ENCODE measurements around the gene CFAP45. TPM values are rescaled to one million over a fixed set of nuclear protein-coding genes. Genes with fewer than 3 reads are reported as not detected.

CFAP45 gene
- total RNA-seq, 1 donor from 2014 or later, result 1.5 TPM

DNA sequence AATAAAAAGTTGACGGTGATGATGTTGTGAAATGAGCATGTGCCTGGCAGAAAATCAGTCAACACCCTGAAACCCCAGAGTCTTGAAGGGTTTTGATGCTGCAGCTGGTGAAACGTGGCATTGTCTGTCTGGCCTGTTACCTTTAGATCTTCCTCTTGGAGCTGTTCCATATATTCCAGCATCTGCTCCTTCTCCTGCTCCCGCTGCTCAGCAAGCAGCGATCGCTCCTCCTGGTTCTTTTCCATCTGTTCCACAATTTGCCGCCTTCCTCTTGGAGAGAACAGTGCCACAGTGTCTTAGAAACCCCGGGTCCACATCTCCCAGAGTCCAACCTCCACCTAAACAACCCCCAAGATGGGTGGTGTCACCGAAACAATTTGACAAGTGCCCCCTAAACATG lies 15.7 kb downstream of the CFAP45 start:
- DNase-seq (ENCODE audit: low spot score), result no peak
- Mint-ChIP-seq H3K27me3 (ENCODE audit: low read depth) (no peaks in the 10 kb centered on the region), H3K4me1 (ENCODE audit: low read depth) (no peaks in the 10 kb centered on the region), H3K4me3 (ENCODE audit: low read depth) (no peak overlapping the region), H3K9me3 (no peaks in the 10 kb centered on the region), H3K27ac (no peak overlapping the region), H3K36me3 (ENCODE audit: low read depth) (no peaks in the 10 kb centered on the region)
- intact Hi-C loops (cut with micrococcal nuclease), result no loop called here

DNA sequence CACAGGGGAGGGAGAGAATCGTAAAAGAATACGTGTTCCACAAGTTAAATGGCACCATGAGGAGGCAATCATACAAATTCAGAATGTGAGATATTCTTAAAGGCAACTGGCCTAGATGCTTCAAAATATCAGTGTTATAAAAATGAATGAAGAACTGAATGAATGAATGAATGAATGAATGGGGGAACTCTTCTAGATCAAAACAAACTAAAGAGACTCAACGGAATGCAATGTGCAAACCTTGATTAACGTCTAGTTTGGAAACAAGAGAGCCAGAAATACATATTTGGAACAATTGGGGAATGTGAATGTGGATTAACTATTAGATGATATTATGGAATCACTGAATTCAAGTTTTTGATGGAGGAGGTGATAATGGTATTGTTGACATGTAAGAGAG lies 16.8 kb downstream of the CFAP45 start:
- Mint-ChIP-seq H3K4me3 (ENCODE audit: low read depth) (no peak overlapping the region), H3K36me3 (ENCODE audit: low read depth) (no peaks in the 10 kb centered on the region), H3K27me3 (ENCODE audit: low read depth) (no peaks in the 10 kb centered on the region), H3K27ac (no peak overlapping the region), H3K9me3 (no peaks in the 10 kb centered on the region), H3K4me1 (ENCODE audit: low read depth) (no peaks in the 10 kb centered on the region)
- DNase-seq (ENCODE audit: low spot score), result no peak
- intact Hi-C loops (cut with micrococcal nuclease), result no loop called here

DNA sequence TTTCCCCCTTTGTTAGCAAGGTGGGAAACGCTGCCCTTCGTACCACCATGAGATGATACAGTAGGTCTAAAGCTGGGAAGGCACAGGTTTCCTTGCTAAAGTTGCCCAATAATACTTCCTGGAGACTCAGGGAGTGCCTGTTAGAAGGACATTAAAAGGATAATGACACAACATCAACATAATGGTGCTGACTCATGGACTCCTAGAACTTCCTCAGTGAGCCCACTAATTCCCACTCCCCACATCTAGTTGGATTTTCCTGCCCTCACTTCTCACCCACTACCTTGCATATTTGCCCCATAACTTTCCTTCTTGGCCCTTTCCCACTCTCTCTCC lies 17.5 kb downstream of the CFAP45 start:
- no peaks in the 10 kb centered on the region for H3K36me3 Mint-ChIP-seq (ENCODE audit: low read depth)
- no peaks in the 10 kb centered on the region for H3K9me3 Mint-ChIP-seq
- intact Hi-C loops (cut with micrococcal nuclease), result no loop called here
- no peak overlapping the region for H3K4me3 Mint-ChIP-seq (ENCODE audit: low read depth)
- no peak overlapping the region for H3K27ac Mint-ChIP-seq
- no peaks in the 10 kb centered on the region for H3K27me3 Mint-ChIP-seq (ENCODE audit: low read depth)
- DNase-seq (ENCODE audit: low spot score), result no peak
- no peaks in the 10 kb centered on the region for H3K4me1 Mint-ChIP-seq (ENCODE audit: low read depth)

DNA sequence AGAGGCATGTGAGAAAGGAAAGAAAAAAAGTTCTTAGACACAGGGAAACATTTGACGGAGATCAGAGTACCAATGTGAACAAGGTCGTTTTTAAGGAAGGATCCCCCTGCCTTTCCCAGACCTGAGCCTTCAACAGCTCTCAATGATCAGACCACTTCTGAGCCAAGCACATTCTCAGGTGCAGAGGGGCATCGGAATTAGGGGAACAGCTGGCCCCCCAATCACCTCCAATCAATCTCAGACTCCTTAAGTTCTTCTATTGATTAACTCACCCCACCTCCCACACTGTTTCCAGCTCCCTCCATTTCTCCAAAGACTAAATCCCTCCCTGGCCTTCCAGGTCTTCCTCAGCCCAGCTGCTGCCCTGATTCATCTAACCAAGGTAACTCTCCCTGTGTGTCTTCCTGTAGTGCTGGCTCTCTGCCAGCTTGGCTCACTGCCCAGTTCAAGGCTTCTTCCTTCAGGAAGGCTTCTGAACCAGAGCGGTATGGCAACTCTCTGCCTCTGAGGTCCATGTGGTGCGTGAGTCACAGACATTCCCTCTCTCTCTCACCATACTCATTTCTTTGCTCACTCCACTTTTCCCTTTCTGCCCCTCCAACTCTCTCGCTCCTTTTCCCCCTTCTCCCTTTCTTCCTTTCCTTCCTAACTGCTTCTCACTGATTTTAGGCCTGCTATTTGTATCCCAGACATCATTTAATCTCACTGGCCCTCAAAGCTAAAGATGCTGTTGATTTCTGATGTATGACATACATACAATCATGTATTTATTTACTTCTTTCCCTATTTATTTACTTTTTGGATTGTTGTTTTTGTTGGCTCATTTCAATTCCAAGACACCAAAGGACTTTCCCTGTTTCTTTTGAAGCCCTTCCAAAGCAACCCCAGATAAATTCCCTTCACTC lies 18.1 kb downstream of the CFAP45 start:
- DNase-seq (ENCODE audit: low spot score), result no peak
- Mint-ChIP-seq H3K36me3 (ENCODE audit: low read depth) (no peaks in the 10 kb centered on the region), H3K27ac (no peak overlapping the region), H3K27me3 (ENCODE audit: low read depth) (no peaks in the 10 kb centered on the region), H3K4me3 (ENCODE audit: low read depth) (no peak overlapping the region), H3K9me3 (no peaks in the 10 kb centered on the region), H3K4me1 (ENCODE audit: low read depth) (no peaks in the 10 kb centered on the region)
- intact Hi-C loops (cut with micrococcal nuclease), result no loop called here

DNA sequence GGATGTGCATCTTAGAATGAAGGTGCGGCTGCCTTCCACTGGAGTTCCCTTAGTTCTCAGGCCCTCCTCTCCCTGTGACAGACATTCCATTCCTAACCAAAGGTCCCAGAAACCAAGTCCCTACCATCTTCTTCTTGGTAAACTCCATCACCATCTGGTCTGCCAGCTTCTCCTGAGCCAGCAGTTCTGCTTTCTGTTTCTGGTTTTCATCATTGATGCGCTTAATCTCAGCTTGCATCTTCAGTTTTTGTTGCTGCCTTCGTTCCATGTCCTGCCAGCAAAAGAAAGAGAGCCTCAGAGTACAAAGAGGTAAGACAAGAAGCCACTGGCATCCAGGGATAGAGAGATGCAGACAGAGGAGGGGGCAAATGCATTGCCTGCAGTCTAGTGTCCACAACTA lies 19.5 kb downstream of the CFAP45 start:
- H3K9me3 Mint-ChIP-seq, result no peaks in the 10 kb centered on the region
- H3K27me3 Mint-ChIP-seq (ENCODE audit: low read depth), result peaks cover 1% of the 10 kb centered on the region
- H3K4me3 Mint-ChIP-seq (ENCODE audit: low read depth), result no peak overlapping the region
- no peak for DNase-seq (ENCODE audit: low spot score)
- no peaks in the 10 kb centered on the region for H3K36me3 Mint-ChIP-seq (ENCODE audit: low read depth)
- intact Hi-C loops (cut with micrococcal nuclease), result no loop called here
- no peak overlapping the region for H3K27ac Mint-ChIP-seq
- H3K4me1 Mint-ChIP-seq (ENCODE audit: low read depth), result no peaks in the 10 kb centered on the region

DNA sequence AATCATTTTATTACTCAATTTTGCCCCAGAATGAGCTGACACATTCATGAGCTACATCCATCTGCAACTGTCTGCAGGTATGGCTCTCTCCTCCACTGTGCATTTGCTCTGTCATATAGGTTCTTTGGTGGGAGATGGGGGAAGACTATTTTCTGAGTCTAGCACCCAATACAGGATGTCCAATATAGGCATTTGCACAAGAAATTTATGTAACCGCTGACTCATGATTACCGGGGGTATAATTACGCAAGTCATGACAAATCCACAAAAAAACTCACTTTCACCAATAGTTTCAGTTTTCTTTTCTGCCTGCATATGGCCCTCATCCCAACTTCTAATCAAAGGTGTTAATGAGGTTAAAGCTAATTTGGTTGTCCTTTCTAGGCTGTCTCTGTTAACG lies 20.0 kb downstream of the CFAP45 start:
- Mint-ChIP-seq H3K27me3 (ENCODE audit: low read depth) (peaks cover 1% of the 10 kb centered on the region), H3K36me3 (ENCODE audit: low read depth) (no peaks in the 10 kb centered on the region), H3K4me3 (ENCODE audit: low read depth) (no peak overlapping the region), H3K4me1 (ENCODE audit: low read depth) (no peaks in the 10 kb centered on the region), H3K9me3 (no peaks in the 10 kb centered on the region), H3K27ac (no peak overlapping the region)
- no peak for DNase-seq (ENCODE audit: low spot score)
- intact Hi-C loops (cut with micrococcal nuclease), result no loop called here

DNA sequence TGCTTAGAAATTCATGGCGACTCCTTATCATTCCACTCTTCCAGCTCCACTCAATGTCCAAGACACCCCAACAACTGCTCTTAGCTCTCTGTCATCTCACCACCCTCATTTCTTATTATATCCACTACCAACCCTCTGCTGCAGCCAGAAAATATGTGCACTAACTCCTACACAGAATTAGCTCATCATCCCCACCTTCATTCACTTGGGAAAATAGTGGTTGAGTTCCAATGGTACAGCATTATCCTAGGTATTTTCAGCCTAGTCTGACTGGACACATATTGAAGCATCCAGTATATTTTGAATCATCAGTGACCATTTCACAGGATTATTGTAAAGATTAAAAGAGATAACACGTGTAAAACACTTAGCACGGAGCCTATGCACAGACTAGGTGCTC lies 20.8 kb downstream of the CFAP45 start:
- Mint-ChIP-seq H3K36me3 (ENCODE audit: low read depth) (no peaks in the 10 kb centered on the region), H3K4me1 (ENCODE audit: low read depth) (no peaks in the 10 kb centered on the region), H3K9me3 (no peaks in the 10 kb centered on the region), H3K4me3 (ENCODE audit: low read depth) (no peak overlapping the region), H3K27ac (no peak overlapping the region), H3K27me3 (ENCODE audit: low read depth) (peaks cover 1% of the 10 kb centered on the region)
- no peak for DNase-seq (ENCODE audit: low spot score)
- intact Hi-C loops (cut with micrococcal nuclease), result no loop called here

DNA sequence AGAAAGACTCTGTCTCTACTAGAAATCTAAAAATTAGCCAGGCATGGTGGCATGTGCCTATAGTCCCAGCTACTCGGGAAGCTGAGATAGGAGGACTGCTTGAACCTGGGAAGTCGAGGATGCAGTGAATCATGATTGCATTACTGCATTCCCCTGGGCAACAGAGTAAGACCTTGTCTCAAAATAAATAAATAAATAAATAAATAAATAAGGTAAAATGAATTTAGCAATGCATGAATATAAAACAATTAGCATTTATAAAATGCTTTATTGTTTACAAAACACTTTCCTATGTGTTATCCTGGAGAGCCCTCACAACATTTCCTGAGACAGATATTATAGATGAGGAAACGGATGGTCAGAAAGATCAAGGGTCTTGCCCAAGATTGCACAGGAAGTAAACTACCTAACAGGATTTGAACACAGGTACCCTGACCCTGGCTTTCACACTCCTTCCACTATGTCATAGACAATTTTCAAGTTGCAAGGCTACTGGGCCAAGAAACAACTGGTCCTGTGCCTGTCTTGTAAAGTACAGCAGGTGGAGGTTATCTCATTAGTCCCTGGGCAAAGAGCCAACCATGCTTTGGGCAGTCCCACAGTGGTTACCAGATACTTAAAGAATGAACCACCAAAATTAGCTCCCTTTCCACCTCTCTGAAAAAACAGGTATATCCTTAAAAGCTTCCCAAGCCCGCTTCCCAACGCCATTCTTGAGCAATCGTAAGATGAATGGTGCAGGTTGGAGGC lies 22.1 kb downstream of the CFAP45 start:
- no peaks in the 10 kb centered on the region for H3K9me3 Mint-ChIP-seq
- no peaks in the 10 kb centered on the region for H3K4me1 Mint-ChIP-seq (ENCODE audit: low read depth)
- intact Hi-C loops (cut with micrococcal nuclease), result no loop called here

DNA sequence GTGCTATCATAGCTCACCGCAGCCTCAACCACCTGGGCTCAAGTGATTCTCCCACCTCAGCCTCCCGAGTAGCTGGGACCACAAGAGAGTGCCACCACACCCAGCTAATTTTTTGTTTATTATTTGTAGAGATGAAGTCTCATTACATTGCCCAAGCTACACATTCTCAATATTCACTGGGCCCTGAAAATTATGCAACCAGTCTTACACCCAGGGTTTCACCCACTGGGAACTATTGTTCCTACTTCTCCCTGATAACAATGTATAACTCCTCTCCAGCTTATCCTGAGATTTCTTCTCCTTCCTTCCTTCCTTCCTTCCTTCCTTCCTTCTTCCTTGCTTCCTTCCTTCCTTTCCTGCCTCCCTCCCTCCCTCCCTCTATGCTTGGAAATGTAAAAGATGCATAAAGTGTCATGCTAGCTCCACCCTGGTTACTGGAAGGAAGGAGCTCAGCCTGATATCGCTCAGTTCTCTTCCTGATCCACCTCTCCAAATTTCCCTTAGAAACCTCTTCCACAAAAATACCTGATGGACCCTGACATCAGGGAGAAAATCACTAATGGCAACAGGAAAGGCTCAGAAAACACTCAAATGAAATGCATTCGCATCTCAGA lies 26.3 kb downstream of the CFAP45 start:
- Mint-ChIP-seq H3K27ac (no peak overlapping the region), H3K4me3 (ENCODE audit: low read depth) (no peak overlapping the region), H3K9me3 (no peaks in the 10 kb centered on the region), H3K4me1 (ENCODE audit: low read depth) (peaks cover 5% of the 10 kb centered on the region), H3K27me3 (ENCODE audit: low read depth) (peaks cover 1% of the 10 kb centered on the region), H3K36me3 (ENCODE audit: low read depth) (no peaks in the 10 kb centered on the region)
- no peak for DNase-seq (ENCODE audit: low spot score)
- intact Hi-C loops (cut with micrococcal nuclease), result no loop called here

More for the DNA sequence above, 22.1 kb downstream of the CFAP45 start:
- H3K36me3 Mint-ChIP-seq (ENCODE audit: low read depth), result no peaks in the 10 kb centered on the region
- peaks cover 1% of the 10 kb centered on the region for H3K27me3 Mint-ChIP-seq (ENCODE audit: low read depth)
- no peak for DNase-seq (ENCODE audit: low spot score)
- H3K4me3 Mint-ChIP-seq (ENCODE audit: low read depth), result no peak overlapping the region
- H3K27ac Mint-ChIP-seq, result no peak overlapping the region

DNA sequence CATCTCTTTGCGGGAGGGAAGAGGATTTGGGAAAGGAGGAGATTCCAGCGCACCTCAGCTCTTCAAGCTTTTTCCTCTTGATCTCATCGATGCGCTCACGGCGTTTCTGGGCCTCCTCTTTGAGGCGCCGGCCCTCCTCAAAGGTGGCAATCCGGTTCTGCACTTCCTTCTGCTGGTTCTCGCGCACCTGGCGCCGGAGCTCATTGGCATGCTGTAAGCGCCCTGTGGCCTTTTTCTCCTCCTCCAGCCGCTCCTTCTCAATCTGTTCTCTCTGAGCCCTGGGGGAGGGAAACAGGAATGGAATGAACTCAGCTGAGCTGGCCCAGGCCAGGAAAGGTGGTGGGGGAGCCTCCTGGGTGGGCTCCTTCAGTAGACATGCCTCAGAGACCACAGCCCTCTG lies 27.1 kb downstream of the CFAP45 start:
- Mint-ChIP-seq H3K4me1 (ENCODE audit: low read depth) (peaks cover 5% of the 10 kb centered on the region), H3K36me3 (ENCODE audit: low read depth) (no peaks in the 10 kb centered on the region), H3K9me3 (no peaks in the 10 kb centered on the region), H3K4me3 (ENCODE audit: low read depth) (no peak overlapping the region), H3K27me3 (ENCODE audit: low read depth) (peaks cover 1% of the 10 kb centered on the region), H3K27ac (no peak overlapping the region)
- DNase-seq (ENCODE audit: low spot score), result no peak
- intact Hi-C loops (cut with micrococcal nuclease), result no loop called here

DNA sequence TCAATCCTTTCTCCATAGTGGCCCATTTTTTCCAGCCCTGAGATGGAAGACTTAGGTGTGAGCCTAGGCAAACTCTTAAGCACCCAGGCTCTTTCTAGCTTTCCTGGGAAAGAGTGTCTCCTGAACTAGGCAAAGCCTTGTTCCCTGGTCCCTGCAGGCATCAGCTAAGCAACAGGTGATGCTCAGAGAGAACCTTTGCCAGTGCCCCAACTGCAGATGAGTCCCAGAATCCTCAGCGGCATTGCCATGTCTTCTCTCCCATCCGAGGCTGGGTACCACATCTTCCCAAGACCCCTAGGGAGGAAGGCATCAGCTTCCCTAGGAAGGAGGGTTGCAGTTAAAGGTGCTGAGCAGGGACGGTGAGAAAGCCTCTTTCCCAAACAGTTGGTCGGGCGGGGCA lies 29.3 kb downstream of the CFAP45 start:
- intact Hi-C loops (cut with micrococcal nuclease), result no loop called here
- Mint-ChIP-seq H3K27me3 (ENCODE audit: low read depth) (no peaks in the 10 kb centered on the region), H3K4me1 (ENCODE audit: low read depth) (peaks cover 10% of the 10 kb centered on the region), H3K4me3 (ENCODE audit: low read depth) (no peak overlapping the region), H3K9me3 (no peaks in the 10 kb centered on the region), H3K36me3 (ENCODE audit: low read depth) (no peaks in the 10 kb centered on the region), H3K27ac (no peak overlapping the region)
- DNase-seq (ENCODE audit: low spot score), result no peak

DNA sequence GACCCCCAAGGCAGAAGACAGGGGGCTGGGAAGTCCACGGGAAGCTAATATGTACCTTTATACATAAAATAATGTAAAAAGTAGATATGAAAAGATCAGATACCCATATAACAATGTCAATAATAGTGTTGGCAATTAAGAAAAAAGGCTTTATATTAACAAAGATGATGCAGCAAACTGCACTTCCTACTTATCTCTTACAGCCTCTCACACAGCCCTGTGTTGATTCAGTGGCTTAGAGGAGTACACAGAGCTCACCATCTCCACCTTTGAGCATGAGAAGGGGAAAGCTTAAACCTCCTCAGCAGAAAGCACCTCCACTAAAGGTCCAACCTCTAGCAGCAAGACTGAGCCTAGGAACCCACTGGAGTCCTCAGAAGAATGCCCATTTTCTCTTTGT lies 30.4 kb downstream of the CFAP45 start:
- H3K9me3 Mint-ChIP-seq, result no peaks in the 10 kb centered on the region
- H3K4me3 Mint-ChIP-seq (ENCODE audit: low read depth), result no peak overlapping the region
- H3K27ac Mint-ChIP-seq, result no peak overlapping the region
- H3K4me1 Mint-ChIP-seq (ENCODE audit: low read depth), result peaks cover 12% of the 10 kb centered on the region
- intact Hi-C loops (cut with micrococcal nuclease), result no loop called here
- DNase-seq (ENCODE audit: low spot score), result no peak
- no peaks in the 10 kb centered on the region for H3K36me3 Mint-ChIP-seq (ENCODE audit: low read depth)
- H3K27me3 Mint-ChIP-seq (ENCODE audit: low read depth), result no peaks in the 10 kb centered on the region

DNA sequence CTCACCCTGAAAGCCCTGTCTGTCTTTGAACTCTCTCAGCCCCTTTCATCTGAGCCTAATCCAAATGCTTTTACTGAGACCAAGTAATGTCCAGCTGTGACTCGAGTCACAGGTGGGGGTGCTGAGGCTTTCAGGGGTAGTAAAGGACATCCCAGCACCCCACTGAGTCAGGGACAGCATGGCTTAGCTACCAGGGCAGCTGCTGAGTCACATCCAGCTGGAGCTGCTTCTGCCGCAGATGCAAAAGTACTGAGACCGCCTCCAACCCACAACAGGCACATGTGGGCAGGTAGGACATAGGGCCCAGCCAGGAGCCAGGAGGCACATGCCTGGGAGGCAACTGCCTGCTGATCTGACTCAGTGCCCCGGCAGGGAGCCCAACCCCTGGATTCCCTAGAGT lies 30.8 kb downstream of the CFAP45 start:
- Mint-ChIP-seq H3K27ac (no peak overlapping the region), H3K4me3 (ENCODE audit: low read depth) (no peak overlapping the region), H3K36me3 (ENCODE audit: low read depth) (no peaks in the 10 kb centered on the region), H3K9me3 (no peaks in the 10 kb centered on the region), H3K4me1 (ENCODE audit: low read depth) (peaks cover 12% of the 10 kb centered on the region), H3K27me3 (ENCODE audit: low read depth) (peaks cover 1% of the 10 kb centered on the region)
- intact Hi-C loops (cut with micrococcal nuclease), result no loop called here
- DNase-seq (ENCODE audit: low spot score), result no peak

All from activated T-helper 2 cell treated with anti-CD3 and anti-CD28 coated beads, Interferon-gamma antibody, Interleukin-2, Interleukin-4, amounts not matched to agents 10 μg/mL and 5 μg/mL and 100 μg/mL, durations not matched to agents 14 hours and 24 hours and 36 hours (primary cell).